Measurements from ENCODE around the gene LRG1. TPM values are rescaled to one million over a fixed set of nuclear protein-coding genes. Genes with fewer than 3 reads are reported as not detected.

LRG1 gene
- total RNA-seq, 1 donor from 2014 or later = 14.9 TPM

GRCh38 chr19:4537953-4538600 lies 1.8 kb downstream of the LRG1 start:
- H3K9me3 ChIP-seq = peaks cover 6% of the 10 kb centered on the region
- TF ChIP-seq CTCF (IDR thresholded peaks at IDR 0.05) = no peak
- no peak overlapping the region for H3K27ac ChIP-seq
- no peaks in the 10 kb centered on the region for H3K36me3 ChIP-seq
- peaks cover 11% of the 10 kb centered on the region for H3K27me3 ChIP-seq (ENCODE audit: low read depth)
- DNase-seq = no peak
- peaks cover 16% of the 10 kb centered on the region for H3K4me1 ChIP-seq
- ATAC-seq = no peak
- H3K4me3 ChIP-seq = no peak overlapping the region
- intact Hi-C loops (cut with DNase I) = no loop called here

GRCh38 chr19:4536798-4537197 lies 3.0 kb downstream of the LRG1 start:
- ATAC-seq (no peak), DNase-seq (no peak)
- peaks cover 16% of the 10 kb centered on the region for H3K4me1 ChIP-seq

GRCh38 chr19:4534836-4535658 lies 4.8 kb downstream of the LRG1 start, which contains the start of gene PLIN5:
Gene PLIN5 (minus strand): TSS chr19:4535224. CDS start chr19:4534074, 1,150 bp downstream.
- H3K9me3 ChIP-seq = no peaks in the 10 kb centered on the region
- peaks cover 16% of the 10 kb centered on the region for H3K4me1 ChIP-seq
- no peaks in the 10 kb centered on the region for H3K36me3 ChIP-seq
- peaks cover 11% of the 10 kb centered on the region for H3K27me3 ChIP-seq (ENCODE audit: low read depth)
- TF ChIP-seq CTCF (IDR thresholded peaks at IDR 0.05) = no peak
- intact Hi-C loops (cut with DNase I) = no loop called here
- peak; percentile 88 for DNase-seq
- H3K27ac ChIP-seq = peak within 1 kb of the TSS; percentile 74
- peak; percentile 81 to 86 for ATAC-seq
- peak within 1 kb of the TSS; percentile 39 for H3K4me3 ChIP-seq

More at GRCh38 chr19:4536798-4537197, 3.0 kb downstream of the LRG1 start:
- intact Hi-C loops (cut with DNase I) = no loop called here
- no peaks in the 10 kb centered on the region for H3K36me3 ChIP-seq
- H3K9me3 ChIP-seq = peaks cover 6% of the 10 kb centered on the region
- H3K27me3 ChIP-seq (ENCODE audit: low read depth) = peaks cover 11% of the 10 kb centered on the region
- H3K27ac ChIP-seq = no peak overlapping the region
- no peak for TF ChIP-seq CTCF (IDR thresholded peaks at IDR 0.05)
- no peak overlapping the region for H3K4me3 ChIP-seq

- Histone ChIP-seq H3K4me3 (no peak overlapping the region), H3K36me3 (no peaks in the 10 kb centered on the region), H3K9me3 (no peaks in the 10 kb centered on the region), H3K27me3 (ENCODE audit: low read depth) (peaks cover 11% of the 10 kb centered on the region), H3K4me1 (peaks cover 16% of the 10 kb centered on the region), H3K27ac (no peak overlapping the region)
- ATAC-seq = no peak
- no peak for TF ChIP-seq CTCF (IDR thresholded peaks at IDR 0.05)
- no peak for DNase-seq
- intact Hi-C loops (cut with DNase I) = no loop called here
Measured at GRCh38 chr19:4533835-4534424, 5.9 kb downstream of the LRG1 start.

DNA sequence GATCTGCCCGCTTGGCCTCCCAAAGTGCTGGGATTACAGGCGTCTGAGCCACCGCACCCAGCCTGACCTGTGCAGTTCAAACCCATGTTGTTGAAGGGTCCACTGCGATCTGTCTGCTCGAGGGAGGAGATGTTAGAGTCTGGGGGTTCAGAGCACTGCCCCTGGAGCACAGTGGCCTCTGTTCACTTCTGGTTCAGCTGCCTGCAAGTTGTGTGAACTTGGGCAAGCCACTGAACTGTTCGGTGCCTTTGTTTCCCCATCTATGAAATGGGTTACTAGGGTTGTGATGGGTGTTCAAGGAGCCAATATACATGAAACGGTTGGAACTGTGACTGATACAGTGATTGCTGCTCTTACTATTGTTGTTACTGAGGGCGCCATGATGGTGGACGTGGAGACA lies 6.5 kb downstream of the LRG1 start:
- no peak overlapping the region for H3K4me3 ChIP-seq
- ATAC-seq (no peak), DNase-seq (no peak)
- no peak overlapping the region for H3K27ac ChIP-seq
- peaks cover 11% of the 10 kb centered on the region for H3K27me3 ChIP-seq (ENCODE audit: low read depth)
- intact Hi-C loops (cut with DNase I) = no loop called here
- H3K9me3 ChIP-seq = no peaks in the 10 kb centered on the region
- H3K4me1 ChIP-seq = peaks cover 16% of the 10 kb centered on the region
- H3K36me3 ChIP-seq = no peaks in the 10 kb centered on the region
- no peak for TF ChIP-seq CTCF (IDR thresholded peaks at IDR 0.05)
